ENCODE measurements around the gene RNF38.

DNA sequence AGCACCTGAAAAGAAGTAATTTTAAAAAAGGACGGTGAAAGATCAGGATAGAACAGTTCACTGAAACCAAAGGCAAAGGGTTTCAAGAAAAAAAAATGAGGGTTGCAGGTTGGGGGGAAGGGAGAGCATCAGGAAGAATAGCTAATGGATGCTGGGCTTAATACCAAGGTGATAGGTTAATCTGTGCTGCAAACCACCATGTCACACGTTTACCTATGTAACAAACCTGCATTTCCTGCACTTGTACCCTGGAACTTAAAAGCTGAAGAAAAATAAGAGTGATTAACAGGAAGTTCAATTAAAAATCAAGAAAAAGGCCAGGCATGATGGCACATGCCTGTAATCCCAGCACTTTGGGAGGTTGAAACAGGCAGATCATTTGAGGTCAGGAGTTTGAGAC is 44.1 kb upstream of the RNF38 start:
- TF ChIP-seq, protein P1, sequence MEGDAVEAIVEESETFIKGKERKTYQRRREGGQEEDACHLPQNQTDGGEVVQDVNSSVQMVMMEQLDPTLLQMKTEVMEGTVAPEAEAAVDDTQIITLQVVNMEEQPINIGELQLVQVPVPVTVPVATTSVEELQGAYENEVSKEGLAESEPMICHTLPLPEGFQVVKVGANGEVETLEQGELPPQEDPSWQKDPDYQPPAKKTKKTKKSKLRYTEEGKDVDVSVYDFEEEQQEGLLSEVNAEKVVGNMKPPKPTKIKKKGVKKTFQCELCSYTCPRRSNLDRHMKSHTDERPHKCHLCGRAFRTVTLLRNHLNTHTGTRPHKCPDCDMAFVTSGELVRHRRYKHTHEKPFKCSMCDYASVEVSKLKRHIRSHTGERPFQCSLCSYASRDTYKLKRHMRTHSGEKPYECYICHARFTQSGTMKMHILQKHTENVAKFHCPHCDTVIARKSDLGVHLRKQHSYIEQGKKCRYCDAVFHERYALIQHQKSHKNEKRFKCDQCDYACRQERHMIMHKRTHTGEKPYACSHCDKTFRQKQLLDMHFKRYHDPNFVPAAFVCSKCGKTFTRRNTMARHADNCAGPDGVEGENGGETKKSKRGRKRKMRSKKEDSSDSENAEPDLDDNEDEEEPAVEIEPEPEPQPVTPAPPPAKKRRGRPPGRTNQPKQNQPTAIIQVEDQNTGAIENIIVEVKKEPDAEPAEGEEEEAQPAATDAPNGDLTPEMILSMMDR (conservative IDR thresholded peaks at IDR 0.05; ENCODE audit: low read length) = no peak
- no peak for TF ChIP-seq EZH2phosphoT487 (IDR thresholded peaks at IDR 0.05; ENCODE audit: borderline replicate concordance, low read depth, low read length)
